ENCODE measurements around the gene TBC1D5.

TBC1D5 gene

DNA sequence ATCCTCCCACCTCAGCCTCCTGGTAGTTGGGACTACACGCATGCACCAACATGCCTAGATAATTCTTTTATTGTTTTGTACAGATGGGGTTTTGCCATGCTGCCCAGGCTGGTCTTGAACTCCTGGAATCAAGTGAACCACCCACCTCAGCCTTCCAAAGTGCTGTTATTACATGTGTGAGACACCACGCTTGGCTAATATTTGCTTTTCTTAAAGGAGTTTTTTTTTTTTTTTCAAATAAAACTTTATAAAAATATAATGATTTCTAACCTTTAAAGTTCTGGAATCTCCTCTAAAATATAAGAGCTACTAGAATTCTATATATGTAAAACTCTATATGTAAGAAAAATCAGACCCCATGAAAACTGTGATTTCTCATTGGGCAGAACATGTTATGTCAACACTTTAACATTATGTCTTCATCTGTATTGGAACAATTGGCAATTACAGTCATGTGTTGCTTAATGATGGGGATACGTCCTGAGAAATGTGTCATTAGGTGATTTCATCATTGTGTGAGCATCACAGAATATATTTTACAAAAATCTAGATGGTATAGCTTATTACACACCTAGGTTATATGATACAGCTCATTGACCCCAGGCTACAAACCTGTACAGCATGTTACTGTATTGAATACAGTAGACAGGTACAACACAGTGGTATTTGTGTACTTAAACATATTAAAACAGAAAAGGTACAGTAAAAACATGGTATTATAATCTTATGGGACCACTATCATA, 480.6 kb downstream of the TBC1D5 start:
- DNase-seq: no peak

DNA sequence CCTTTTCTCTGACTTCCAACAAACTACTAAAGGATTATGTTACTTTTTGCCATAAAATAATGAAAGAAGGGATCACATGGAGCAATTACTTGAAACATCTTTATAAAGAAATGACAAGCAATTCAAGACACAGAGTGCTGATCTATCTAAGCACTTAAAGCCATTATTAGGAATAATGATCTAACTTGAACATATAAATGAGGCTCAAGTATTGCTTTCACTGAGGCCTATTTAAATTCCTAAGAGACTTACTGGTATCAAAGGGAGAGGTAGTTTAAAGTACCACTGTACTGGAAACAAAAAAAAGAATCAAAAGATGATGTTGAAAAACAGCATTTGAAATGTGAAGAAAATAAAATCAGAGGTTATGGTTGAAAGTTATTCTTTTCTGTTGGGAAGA, 482.2 kb downstream of the TBC1D5 start:
- DNase-seq: no peak

DNA sequence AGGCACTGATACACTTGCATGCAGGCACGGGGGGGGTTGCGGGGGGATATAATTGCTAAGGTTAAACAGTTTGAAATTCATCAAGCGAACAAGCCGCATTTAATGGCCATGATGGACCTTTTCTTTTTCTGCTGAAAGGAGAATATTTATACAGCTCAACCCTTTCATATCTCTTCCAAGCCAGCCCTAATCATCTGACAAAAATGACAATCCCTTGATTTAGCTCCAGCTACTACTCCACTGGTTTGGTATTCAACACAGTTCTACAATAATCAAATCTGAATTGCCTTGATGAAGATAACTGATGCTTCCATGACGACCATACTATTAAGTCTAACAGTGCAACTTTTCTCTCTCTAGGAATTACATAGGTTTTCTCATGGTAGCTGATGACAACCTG, 482.7 kb downstream of the TBC1D5 start:
- no peak for DNase-seq

DNA sequence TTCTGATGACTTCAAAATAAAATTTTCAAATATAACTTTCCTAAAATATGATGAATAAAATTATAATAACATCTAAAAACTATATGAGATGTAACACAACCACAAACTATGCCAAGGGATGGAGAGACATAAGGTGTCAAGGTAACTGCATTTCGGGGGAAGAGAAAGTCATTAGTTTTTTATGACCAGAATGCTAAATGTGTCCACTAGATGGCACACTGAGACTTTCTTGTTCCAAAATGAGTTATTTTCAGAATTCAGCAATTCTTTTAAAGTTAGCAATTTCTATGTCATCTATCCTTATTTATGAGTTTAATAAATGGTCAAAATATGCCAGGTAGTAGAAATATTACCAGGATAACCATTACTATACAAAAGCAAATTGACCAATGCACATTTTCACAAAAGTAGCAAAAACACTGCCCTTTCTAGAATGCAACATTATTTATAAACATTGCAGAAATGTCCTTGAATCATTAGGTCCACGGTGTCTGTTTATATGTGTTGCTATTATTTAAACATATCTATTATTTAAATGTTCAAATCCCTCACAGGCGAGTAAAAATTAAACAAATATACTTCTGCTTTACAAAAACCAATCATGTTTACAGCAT, 483.5 kb downstream of the TBC1D5 start:
- no peak for DNase-seq

DNA sequence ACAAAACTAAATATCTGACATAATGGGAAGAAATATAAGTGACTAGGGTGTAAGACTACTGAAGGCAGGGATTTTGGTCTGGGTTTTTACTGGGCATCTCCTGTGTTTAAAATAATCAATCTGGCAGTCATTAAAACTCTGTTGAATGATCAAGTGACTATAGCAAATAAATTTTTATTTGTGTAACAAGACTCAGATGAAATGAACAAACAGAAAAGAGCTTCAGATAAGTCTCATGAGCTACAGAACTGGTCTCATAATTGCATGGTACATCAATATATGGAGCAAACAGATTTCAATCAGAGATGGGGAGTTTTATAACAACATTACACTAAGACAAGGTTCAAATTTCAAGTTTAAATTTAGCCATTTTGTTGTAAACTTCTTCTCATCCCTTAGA, 485.2 kb downstream of the TBC1D5 start:
- DNase-seq: no peak

DNA sequence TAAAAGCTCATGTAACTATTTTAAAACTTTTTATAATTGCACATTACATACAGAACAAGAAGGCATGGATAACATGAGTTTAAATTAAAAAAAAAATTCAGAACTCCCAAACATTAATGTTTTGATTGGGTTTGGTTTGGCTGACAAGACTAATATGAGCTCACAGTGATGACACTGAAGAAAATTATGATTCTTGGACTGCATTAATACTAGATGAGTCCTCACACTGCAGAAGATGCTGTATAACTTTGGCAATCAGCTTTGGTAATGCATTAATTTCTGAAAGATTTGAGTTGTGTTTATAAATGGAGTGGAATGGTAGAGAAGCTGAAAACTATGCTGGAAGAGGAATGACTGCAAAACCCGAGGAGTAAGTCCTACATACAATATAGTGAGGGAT, 498.8 kb downstream of the TBC1D5 start:
- DNase-seq: no peak

DNA sequence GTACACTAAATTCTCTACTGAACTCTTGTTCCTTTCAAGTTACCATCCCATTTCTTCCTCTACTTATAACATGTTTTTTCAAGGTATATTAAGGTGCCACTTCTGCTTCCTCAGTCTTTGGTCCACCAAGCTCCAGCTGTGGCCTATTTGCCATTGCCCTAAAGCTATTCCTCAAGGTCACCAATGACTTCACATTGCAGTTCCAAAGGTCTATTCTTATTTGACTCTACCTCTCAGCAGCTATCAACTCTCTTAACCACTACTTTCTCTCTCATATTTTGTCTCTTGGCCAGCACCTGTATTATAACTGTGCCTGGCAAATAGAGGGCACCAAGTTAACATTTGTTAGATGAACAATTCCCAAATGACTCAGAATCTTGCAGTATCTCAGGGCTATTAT, 503.0 kb downstream of the TBC1D5 start:
- DNase-seq: no peak

DNA sequence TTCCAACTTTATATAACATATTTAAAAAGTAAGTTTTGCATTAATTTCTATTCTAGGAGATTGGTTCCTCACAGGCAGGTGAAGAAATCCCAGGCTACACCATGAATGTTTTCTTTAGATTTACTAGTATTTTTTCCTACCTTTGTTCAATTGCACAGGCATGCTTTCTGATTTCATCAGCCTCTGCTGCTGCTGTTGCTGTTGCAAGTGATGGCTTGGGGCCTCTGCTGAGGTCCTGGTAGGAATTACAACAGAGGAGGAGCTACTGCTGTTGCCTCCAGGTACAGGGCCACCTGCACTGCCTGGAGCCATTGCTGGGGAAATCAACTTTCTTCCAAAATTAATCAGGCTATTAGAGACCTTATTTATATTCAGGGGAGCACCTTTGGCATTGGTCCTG, 504.4 kb downstream of the TBC1D5 start:
- no peak for DNase-seq

DNA sequence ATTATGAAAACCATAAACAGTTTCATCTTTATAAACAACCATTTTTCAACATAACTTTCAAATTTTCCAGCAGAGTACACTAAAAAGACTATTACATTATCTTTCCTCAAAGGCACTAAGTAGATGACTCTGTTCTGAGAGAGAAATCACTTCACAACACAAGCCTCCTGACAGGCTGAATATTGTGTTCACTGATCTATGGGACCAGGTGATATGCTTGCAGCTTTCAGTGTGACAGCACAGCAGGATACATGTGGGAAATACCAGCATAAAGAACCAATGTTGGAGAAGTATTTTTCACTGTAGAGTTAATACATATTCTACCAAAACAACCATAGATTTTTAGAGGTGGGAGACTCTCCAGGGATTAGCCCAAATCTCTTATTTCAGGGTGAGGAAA, 507.1 kb downstream of the TBC1D5 start:
- DNase-seq: no peak

DNA sequence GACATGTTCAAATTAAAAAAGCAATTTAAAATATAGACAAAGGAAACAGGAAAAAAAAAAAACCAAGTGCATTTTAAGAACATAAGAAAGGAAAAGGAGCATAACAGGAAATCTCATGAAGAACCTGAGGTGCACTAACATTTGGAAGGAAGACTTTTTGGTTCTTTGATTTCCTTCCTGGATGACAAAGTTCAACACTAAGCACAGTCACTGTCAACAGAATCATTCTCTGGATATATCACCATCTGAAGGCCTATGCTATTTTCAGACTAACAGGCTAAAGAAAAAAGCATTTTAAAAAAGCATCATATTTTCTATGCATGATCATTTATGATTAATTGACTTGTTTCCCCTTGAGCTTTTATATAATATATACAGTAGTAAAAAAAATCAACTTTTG, 508.0 kb downstream of the TBC1D5 start:
- DNase-seq: no peak

DNA sequence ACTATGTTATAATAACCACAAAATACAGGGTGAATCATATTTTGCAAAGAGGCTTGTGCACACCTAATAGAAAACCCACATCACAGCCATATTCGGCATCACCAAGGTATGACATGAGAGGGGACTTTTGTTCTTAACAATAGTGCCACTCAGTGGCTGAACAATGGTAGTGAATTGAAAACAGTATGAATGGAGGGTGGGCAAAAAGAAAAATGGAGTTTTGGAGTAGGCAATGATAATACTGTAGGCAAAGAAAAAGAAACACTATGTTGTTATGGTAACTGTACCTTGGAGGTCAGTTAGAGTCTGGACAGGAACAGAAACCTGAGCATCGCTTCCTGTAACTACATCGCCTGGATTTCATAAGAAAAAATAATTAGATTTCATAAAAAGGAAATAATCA, 509.0 kb downstream of the TBC1D5 start:
- DNase-seq: no peak

DNA sequence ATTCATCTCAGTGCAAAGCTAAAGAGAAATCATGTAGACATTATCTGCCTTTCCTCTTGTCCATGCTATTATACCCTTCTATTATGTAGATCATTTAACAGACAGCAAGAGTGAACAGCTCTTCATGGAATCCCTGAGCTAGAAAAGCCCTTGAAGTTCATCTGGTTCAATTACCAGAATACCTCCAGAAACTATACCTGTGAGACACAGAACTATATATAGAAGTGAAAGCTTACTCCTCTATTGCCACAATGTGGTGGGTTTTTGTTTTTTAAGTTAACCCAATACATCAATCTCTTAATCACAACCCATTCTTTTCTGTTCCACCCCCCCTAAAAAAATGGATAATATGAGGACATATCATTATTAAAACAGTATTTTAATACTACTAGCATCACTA, 510.0 kb downstream of the TBC1D5 start:
- no peak for DNase-seq

DNA sequence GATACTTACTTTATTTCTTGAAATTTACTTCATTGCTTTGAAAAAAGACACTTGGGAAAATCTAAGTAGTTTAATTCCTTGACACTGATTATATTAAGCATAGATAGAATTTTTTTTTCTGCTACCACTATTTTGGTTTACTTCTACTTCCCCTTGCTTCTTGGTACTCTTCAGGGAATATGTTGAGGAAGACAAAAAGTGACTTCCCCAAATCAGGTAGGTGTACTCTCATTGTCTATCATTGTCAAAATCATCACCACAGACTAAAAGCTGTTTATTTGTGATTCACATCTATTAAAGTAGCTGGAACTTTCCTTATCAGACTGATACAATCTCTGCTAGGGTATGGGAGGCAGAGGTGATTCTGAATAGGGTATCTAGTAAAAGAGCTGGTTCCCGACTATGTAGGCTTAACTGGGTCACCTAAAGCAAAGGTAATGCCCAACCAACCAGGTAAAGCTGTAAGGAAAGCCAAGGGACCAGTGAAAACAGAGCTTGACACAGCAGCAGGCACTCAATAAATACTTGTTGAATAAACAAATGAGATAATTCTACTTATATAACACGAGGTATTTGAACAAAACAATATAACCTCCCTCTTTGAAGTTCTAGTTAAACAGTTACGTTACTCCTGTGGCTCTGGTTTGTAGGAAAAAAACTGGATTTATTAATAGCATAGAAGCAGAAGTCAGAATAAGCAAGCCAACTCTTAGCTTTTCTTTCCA, 510.7 kb downstream of the TBC1D5 start:
- DNase-seq: no peak

DNA sequence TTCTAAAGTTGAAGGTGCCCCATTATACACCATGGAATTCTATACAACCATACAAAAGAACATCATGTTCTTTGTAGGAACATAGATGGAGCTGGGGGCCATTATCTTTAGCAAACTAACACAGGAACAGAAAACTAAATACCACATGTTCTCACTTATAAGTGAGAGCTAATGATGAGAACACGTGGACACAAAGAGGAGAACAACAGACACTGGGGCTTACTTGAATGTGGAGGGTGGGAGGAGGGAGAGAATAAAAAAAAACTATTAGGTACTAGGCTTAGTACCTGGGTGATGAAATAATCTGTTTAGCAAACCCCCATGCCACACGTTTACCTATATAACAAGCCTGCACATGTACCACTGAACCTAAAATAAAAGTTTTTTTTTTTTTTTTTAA, 515.0 kb downstream of the TBC1D5 start:
- DNase-seq: no peak

DNA sequence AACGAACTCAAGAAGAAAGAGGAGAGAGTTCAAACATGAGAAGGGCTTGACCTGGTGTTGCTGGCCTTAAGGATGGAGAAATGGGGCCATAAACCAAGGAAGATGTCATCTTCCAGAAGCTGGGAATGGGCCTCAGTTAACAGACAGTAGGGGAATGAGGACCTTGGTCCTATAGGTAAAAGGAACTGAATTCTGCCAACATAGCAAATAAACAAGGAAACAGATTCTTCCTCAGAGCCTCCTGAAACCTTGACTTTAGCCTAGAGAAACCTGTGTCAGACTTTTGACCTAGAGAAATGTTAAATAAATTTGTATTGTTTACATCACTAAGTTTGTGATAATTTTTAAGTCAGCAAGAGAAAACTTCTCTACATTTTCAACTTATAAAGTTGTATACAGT, 520.9 kb downstream of the TBC1D5 start:
- no peak for DNase-seq

DNA sequence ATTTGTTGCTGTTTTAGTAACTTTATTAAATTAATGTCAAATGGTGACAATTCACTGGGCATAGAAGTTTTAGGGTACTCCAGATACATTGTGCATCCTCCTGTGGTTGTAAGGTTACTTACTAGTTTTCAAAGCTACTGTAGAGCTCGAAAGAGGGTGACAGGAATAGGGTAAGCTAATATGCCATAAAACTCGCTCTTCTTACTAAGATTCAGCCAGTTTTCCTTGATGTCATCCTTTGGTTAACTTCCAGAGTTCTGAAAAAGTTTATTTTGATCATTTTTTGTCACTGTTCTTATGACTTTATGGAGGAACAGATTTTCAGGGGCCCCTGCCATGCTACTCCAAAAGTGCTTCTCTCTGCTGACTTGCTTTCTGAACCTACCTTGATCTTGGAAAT, 522.8 kb downstream of the TBC1D5 start:
- no peak for DNase-seq

DNA sequence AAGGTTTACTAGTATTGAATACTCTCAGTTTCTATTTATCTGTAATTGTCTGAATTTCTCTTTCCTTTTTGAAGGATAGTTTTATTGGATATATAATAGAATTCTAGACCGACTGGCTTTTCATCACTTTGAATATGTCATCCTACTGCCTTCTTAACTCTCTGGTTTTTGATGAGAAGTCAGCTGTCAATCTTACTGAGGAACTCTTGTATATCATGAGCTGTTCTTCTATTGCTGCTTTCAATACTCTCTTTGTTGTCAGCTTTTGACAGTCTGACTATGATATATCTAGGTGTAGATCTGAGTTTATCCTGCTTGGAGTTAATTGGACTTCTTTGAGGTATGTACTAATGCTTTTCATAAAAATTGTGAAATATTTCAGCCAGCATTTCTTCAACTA, 523.8 kb downstream of the TBC1D5 start:
- DNase-seq: no peak

DNA sequence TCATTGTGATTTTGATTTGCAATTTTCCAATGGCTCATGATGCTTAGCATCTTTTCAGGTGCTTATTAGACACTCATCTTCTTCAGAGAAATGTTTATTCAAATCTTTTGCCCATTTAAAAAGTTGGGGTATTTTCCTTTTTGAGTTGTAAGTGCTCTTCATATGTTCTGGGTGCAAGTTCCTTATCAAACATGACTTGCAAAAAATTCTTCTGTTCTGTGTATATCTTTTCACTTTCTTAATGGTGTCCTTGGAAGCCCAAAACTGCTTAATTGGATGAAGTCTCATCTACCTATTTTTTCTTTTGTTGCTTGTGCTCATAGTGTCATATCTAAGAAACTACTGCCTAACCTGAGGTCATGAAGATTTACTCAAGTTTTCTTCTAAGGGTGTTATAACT, 524.8 kb downstream of the TBC1D5 start:
- DNase-seq: no peak

DNA sequence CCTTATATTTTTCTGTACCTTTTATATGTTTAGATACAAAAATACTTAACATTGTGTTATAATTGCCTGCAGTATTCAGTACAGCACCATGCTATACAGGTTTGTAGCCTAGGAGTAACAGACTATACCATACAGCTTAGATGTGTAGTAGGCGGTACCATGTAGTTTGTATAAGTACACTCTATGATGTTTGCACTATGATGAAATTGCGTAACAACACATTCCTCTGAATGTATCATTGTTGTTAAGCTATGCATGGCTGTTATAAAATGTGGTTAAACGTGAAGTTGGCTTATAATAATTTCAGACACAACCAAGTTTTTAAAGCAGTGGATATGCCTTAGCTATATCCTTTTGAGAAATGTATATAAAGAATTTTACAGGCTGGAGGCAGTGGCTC, 529.3 kb downstream of the TBC1D5 start:
- DNase-seq: no peak

DNA sequence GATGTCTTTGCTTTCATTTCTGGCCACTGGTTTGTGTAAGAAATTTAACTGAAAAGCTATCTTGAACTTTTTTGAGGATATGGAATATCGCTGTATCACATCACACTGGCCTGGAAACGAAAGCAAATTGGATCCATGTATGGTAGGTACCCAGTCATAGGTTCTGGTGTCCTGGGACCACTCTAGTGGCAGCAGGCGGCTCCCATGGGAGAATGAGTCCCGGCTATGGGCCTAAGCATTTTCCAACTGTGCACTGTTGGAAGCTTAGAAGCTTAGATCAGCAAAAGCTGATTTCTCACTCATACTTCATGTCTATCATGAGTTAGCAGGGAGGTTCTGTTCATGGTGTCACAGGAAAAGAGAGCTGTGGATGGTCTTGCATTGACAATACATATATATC, 534.5 kb downstream of the TBC1D5 start:
- DNase-seq: no peak

DNA sequence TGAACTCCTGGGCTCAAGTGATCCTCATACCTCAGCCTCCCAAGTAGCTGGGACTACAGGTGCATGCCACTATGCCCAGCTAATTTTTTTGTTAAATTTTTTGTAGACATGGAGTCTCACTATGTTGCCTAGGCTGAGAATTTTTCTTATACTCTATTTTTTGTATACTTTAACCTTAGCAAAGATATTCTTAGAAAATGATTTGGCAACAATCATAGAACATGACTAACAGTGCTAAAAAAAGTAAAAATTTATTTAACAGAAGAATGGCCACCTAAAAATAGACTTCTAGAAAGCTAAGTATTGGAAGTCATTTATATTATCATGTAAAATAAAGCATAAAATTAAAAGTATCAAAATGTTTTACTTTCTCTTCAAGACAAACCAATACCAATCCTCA, 535.4 kb downstream of the TBC1D5 start:
- no peak for DNase-seq

DNA sequence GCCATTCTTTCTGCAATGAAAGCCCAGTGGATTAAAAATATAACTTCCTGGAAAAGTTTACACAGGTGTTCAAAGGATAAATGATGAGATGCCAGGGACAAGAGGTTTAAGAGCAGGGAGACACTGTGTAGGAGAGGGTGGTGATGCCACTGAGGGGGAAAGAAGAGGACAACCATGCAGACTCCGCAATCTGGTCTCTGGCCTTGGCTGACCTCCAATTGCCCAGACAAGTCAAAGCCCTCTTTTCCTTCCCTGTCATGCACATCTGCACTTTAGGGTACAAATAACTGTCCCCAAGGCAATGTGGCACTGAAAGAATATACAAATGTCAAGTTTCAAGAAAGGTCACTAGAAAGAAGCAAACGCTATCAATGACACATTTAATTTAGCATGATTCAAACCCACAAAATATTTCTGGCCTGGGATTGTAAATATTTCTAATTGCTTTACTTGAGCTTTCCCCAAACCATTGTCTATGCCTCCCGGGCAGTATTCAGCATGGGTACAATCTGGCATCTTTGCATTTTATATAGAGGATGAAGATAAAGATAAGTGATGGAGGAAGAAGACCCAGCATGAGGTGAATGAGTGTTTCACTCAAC, 538.3 kb downstream of the TBC1D5 start:
- DNase-seq: no peak

DNA sequence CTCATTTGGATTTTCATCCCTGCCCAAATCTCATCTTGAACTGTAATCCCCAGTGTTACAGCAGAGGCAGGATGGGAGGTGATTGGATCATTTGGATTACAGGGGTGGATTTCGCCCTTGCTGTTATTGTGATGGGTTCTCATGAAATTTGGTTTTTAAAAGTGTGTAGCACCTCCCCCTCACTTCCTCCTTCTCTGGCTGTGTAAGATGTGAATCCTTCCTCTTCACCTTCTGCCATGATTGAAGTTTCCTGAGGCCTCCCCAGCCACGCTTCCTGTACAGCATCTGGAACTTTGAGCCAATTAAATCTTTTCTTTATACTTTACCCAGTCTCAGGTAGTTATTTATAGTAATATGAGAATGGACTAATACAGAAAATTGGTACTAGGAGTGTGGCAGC, 540.9 kb downstream of the TBC1D5 start:
- DNase-seq: no peak

All from left hindlimb (tissue), 1 donor.